DLD1 (cell line): Measurements from ENCODE around the gene TKFC.

Experiments used
- in situ Hi-C: cut with HindIII; loops from 2 replicates; pipeline ENCODE4 v1.10.0; 2017; ENCODE audit warnings: low sequenced_read_pairs

TKFC gene

DNA sequence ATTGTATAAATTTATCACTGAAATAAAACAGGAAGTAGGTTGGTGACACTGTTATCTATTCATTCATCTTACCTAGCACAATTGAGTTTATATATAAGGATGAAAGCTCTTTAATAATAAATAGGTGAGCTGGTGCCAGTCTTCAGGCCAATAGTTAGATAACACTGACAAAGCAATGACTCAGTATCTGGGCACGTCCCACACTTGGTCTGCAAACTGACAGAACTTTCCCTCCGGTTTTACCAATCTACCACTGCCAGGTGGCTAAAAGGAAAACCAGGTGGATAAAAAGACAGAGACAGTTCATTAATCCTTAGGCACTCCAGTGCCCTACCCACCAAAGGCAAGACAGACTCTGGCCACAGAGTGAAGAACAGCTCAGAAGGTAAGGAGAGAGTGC is 17.8 kb upstream of the TKFC start:
- in situ Hi-C loops, result no loop called here

DNA sequence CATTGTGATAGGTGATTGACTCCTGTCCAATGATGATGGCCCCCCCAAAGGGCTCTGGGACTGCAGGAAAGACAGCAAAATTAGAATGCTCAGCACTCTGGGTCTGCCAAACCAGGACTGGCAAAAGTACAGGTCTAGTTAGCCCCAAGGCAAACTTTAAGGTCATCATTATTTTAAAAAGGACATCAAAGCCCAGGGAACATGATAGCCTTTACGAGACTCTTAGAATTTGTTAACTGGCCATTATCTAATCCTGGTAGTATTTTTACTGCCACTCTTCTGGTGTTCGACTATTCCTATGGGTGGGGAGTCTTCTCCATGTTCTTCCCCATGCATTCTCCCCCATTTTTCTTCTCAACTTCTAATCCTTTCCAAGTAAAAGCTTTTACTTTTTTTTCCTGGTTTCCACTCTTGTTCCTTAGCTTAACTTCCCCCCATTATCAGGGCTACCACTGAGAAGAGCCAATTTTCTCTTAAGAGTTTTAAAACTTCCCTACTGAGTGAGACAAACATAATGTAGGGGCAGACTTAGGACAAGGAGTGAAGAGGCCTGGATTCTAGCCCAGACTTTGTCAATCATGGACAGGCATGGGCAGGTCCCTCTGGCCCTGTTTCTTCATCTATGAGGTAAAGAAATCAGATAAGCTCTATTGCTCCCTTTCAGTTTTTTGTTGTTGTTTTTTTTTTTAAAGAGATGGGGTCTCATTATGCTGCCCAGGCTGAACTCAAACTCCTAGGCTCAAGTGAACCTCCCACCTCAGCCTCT is 7.2 kb upstream of the TKFC start:
- in situ Hi-C loops, result no loop called here

DNA sequence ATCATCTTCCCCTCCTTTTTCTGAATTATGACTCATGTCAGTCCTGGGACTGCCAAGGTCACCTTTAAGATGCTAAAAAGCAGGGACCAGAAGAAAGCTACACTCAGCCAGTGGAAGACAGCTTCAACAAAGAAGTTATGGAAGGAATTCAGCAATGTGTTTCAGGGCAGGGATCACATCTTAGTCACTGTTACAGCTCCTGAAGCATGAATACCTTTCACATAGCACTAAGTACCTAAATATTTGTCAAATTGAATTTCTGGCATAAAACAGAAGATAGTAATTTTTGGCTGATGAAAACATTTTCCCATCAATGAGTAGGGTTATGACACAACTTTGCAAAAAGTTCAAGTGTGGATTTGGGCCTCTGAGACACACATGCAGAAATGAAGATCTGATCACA is 5.4 kb upstream of the TKFC start:
- in situ Hi-C loops, result no loop called here

DNA sequence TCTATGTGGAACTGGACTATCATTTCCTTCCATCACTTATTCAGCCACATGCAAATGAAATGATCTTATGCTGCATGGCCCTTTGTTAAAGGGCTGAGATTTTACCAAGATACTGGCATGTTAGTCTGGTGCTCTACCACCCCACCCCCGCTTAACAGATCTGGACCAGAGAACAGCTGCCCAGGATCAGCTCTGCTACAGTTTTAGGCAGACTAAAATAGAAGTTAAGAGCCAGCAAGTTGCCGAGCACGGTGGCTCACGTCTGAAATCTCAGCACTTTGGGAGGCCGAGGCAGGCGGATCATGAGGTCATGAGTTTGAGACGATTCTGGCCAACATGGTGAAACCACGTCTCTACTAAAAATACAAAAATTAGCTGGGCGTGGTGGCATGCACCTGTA is 4.7 kb upstream of the TKFC start:
- in situ Hi-C loops, result no loop called here

DNA sequence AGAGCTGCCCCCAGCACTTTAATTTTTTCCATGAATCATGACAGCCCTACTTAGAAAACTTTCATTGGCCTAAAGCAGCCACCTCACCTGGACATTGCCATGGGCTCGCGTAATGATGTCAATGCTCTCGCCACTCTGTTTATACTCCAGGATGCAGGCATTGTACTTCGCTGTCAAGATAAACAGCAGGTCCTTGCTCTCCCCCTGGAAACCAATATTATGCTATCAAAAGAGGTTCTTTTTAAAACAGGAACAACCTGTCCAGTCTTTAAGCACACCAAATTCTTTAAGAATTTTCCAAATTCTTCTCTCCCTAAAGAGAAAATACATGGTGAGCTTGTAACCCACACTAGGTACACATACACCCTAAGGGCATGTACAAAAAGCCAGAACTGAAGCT is 3.2 kb upstream of the TKFC start:
- in situ Hi-C loops, result no loop called here

DNA sequence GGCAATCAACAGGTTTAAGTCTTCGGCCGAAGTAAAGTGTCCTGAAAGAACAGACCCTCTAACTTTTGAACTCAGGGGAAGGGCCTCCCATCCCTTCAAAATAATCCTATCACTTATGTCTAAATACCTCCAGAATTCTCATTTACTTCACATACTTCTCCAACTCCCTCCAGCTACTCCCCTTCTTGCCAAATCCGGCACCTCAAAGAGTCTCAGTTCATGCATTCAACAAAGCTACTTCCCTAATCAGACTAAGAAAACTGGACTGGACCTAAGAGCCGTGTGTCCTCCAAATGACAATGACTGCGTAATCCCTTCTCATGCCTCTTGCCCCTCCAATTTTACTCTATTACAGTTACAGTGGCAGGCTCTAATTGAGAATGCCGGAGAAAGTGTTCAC is 1.4 kb upstream of the TKFC start:
- in situ Hi-C loops, result no loop called here

DNA sequence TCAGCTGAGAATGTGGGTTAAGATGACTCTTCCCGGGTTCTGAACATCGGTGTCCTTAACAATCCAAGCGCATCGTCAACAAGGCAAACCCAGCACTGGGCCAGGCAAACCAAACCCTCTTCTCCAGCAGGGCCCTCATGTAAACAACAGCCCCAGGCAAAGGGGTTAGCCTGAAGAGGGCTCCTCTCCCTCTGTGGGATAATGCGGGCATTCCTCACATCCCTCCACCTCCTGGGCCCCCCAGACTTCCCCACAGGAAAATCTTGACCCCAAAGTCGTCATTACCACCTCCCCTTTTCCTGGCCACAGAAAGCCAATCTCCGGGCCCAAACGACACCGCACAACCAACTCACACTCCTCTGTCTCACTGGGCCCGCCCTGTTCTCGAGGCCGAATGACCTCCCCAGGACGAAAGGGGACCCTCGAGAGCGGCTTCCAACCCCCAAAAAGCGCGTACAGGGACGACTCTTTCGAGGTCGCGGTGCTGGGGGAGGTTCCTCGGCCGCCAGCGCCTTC is 689 bp upstream of the TKFC start:
- in situ Hi-C loops, result no loop called here

DNA sequence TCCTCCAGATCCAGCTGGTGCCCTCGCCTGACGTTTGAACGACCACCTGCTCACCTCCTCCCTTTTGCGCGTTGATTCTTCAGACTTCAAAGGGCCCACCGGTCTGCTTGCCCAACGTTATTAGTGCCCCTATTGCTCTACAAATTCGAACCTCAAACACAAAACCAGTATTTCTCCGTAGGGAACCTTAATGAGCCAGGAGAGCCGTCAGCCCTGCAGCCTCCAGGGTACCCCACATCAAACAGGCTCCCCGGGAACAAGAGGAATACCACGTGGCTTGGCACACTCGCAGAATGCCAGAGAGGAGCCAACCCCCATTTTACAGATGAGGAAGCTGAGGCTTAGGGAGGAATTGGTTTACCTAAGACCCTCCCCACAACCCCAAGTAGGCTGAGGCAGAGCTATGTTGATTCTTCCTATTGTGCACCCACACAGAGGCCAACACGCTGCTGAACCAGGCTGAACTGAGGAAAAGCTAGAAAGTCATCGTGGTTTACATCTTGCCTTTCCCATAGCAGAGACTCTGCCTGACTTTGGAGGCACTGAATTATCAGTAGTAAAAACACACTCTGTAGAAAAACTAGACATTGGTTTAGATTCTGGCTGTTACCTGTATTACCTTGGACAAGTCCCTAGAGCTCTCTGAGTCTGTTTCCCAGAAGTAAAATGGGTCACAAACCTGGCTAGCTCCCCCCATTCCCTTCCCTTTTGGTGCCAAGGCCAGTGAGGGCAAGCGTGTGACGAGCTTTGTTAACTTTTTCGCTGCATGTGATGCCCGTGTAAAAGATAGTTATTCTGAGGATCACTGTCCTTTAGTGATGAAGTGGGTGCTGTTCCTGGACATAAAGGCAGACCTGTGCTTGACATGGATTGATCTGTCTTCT is 764 bp downstream of the TKFC start:
- in situ Hi-C loops, result no loop called here

DNA sequence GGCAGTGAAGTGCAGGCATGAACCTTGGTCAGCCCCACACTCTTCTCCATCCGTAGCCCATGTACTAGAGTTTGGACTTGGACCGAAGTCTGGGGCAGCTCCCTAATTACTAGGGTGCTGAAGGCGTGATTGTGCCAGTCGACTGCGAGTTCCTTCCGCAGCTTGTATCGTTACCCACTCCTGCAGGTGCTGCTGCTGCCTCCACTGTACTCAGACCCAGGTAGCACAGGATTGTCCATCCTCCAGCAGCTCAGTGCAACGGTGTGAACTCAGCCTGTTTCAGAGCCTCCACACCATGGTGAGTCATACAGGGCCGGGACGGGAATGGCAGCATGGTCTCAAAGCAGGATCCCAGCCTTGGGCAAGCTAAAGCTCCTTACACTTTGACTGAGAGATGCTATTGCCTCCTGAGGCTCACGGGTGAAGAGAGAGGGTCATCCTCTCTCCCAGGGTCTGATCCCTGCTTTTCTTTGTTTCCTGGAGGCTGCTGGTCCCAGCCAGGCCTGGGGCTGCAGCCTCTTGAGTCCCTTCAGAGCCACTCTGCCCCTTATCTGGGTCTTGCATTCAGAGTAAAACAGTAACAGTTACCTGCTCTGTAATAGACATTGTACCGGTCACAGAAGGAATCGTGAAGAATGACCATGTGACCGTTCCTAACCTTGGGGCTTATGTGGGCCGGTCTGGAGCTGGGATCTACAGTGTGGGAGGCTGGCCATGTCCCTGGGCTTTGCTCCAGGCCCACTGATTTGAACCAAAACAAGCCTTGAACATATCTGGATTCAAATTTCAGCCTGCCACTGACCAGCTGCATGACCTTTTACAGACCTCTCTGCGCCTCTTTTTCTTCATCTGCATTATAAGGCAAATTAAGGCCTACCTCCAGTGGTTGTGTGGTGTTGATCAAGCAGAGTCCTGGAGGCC is 1.7 kb downstream of the TKFC start:
- in situ Hi-C loops, result no loop called here

DNA sequence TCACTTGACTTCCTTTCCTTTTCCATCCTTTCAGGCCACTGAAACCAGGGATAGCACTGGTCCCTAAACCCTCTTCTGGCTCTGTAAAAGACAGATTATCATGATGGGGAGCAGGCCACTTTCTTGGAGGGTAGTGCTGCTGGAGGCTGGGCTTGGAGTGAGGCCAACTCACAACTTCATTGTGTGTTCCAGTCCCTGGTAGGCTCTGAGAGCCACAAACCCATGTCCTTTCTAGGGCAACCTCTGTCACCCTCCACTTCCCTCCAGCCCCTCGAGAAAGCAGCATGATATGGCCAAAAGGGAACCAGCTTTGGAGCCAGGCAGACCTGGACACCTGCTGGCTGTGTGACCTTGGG is 2.3 kb downstream of the TKFC start:
- in situ Hi-C loops, result no loop called here

DNA sequence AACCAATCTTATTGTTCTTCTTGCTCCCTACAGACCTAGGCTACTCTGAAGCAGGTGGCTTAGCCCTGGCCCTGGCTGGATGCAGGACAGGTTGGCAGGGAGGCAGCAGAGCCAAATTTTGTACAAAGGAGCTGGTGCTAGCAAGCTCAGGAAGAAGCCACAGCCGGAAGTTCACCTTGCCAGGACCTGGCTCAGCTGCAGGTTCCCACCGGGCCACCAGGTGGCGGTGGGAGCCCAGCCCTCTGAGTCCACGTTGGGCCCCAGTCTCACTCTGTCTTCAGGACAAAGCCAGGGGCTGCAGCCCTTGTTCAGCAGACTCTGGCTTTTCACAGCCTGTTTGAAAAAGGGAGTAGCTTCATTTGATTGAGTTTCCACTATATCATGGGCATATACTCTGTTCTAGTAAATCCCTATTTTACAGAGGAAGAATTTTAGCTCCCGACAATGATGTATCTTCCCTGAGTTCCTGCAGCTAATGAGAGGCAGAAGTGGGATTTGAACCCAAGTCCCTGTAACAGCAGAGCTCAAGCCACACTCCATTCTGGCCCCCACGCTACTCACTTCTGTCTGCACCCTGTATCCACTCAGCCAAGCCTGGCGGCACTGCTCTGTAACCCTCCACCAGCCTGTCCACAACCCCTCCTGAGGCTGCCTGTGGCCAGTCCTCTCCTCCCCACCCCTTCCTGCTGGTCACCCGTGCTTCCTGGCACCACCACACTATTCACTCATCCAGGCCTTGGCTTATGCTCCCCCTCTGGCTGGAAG is 3.3 kb downstream of the TKFC start:
- in situ Hi-C loops, result no loop called here

DNA sequence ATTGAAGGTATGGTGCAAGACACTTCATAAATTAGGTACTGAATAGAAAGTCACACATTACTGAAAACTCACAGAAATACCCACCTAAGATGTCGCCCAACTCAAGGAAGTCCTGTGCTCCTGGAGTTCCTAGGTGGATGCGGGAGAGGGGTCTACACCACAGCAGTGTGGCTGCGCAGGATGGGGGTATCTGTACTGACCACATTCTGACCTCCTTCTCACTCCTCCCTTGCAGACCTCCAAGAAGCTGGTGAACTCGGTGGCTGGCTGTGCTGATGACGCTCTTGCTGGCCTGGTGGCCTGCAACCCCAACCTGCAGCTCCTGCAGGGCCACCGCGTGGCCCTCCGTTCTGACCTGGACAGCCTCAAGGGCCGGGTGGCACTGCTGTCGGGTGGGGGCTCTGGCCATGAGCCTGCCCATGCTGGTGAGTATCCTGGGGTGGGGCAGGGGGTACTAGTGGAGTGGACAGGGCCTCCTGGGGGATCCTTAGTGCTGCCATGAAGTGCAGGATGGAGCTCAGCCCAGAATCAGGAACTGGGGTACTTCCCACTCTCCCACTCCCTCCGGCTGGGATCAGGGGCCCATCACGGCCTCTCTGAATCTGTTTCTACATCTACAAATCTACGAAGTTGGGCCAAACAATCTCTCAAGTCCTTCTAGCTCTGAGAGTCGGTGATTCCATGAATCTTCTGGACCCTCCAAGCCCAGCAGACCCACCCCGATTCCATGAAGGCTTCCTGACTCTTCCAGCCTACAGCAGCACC is 4.9 kb downstream of the TKFC start:
- in situ Hi-C loops, result no loop called here

DNA sequence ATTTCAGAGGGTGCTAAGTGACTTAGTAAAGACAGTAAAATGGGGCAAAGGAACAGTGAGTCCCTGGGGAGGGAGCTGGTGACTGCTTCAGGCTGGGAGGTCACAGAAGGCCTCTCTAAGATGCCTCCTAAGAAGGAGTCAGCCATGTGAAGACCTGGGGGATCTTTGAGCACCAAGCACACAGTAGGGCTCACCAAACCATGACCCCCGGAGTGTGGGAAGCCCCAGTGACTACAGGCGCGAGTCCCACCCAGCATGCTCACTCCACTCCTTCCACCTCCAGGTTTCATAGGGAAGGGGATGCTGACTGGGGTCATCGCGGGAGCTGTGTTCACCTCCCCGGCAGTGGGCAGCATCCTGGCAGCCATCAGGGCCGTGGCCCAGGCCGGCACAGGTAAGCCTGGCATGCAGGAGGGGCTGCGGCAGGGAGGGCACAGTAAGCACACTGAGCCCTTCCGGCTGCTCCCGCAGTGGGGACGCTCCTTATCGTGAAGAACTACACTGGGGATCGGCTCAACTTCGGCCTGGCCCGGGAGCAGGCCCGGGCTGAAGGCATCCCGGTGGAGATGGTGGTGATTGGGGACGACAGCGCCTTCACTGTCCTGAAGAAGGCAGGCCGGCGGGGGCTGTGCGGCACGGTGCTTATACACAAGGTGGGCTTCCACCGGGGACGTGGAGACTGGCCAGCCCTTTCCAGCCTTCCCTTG is 5.9 kb downstream of the TKFC start:
- in situ Hi-C loops, result no loop called here

DNA sequence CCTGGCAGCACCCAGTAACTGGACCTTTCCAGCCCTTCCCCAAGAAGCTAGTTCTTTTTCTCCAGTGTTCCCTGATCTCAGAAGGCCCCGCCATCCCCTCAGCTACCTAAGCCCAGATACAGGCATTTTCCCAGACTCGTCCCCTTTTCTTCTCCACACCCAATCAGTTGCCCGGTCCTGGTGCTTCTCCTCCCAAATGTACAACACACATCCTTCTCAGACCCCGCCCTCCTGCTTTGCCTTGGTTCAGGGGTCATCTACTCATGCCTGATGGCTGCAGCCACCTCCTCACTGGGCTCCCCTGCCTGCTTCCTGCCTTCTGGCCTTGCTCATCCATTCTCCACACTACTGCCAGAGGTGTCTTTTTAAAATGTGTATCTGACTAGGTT is 6.5 kb downstream of the TKFC start:
- in situ Hi-C loops, result no loop called here

DNA sequence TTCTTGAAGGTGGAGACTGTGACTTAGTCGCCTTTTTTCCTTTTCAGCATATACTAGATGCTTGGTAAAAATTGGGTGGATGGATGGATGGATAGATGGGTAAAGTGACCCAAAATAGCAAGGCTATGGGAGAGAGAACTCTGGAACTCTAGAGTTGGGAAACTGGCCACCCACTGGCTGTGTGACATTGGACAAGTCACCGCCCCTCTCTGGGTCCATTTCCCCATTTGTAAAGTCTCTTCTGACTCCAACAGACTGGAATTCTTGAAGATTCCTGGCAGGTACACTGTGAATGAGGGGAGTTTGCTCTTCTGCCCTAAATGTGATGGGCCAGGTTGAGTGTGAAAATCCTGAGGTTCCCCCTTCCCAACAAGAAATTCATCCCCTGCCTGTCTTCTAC is 8.0 kb downstream of the TKFC start:
- in situ Hi-C loops, result no loop called here

DNA sequence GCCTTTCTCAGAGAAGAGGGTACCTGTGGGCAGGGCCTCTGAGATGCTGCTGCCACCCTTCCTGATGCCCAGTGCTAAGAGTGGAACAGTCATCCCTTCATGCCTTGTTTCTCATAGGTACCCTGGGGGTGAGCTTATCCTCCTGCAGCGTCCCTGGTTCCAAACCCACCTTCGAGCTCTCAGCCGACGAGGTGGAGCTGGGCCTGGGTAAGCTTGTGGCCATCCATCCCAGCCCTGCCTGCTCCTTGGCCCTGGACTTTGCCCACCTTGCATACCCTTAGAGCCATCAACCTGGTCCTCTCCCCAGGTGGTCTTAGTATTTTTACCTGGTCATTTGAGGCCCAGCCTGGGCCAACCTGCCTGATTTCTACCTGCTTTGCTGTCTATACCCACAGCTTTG is 8.7 kb downstream of the TKFC start:
- in situ Hi-C loops, result no loop called here

DNA sequence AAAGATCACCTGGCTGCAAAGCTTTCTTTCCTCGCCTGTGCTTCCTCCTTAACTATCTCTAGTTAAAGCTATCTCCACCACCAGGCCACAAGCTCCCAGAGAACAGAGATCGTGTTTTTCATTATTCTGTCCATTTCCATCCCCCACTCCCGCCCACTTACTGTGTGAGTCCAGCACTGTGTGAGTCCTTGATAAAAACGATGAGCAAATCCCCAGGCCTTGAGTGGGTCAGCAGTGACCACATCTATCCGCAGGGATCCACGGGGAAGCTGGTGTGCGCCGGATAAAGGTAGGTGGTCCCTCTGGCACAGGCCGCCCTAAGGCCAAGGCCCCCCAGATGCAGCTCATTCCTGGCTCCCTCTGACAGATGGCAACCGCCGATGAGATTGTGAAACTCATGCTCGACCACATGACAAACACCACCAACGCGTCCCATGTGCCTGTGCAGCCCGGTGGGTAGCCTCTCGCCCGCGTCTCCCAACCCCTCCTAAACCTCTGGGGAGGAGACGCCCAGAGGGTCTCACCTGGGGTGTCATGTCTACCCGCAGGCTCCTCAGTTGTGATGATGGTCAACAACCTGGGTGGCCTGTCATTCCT is 9.3 kb downstream of the TKFC start:
- in situ Hi-C loops, result no loop called here
